NCI-H187 (cell line): ENCODE results near the gene CHSY1.
A peak's percentile ranks its signal among the peaks of the same experiment; 100 is the strongest.
"Not testable (repeated sequence)": the region's sequence is repeated elsewhere in the genome, so short reads cannot be mapped to it uniquely, and the experiment has no call there.

ENCODE experiments used
- DNase-seq, 2 experiments: peaks; one replicate each; lab custom pipeline; 2025; lab: John Stamatoyannopoulos, UW

The CHSY1 gene

DNA sequence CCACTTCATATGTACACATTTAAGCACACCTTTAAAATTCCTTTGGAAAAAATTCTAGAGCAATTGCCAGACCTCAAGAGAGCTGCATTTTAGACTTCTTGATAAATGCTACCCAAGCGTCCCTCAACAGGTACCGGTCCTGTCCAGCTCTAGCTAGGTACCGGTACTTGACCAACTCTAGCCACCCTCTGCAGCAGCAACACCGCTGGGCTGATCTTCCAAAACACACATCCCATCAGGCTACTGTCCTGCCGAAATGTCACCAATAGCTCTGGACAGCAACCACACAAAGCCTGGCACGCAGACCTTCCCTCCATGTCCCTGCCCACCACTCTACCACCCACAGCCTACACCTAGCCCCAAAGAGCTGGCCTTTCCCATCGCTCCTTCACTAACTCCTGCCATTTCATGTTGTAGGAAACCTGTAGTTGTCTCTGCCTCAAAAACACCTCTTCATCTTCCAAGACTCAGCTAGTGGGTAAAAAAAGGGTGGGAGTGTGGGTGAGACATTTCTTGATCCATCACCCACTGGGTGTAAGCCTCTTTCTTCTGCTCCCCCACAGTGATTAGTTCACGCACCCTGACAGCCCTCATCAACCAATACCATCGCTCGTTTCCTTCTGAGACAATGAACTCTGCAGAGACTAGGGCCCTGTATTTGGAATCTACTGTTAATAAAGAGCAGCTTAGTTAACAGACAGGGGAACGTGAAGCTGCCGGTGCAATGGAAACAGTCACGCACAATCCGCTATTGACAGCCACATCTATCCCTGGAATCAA is 6.8 kb downstream of the CHSY1 start:
- no peak for DNase-seq

DNA sequence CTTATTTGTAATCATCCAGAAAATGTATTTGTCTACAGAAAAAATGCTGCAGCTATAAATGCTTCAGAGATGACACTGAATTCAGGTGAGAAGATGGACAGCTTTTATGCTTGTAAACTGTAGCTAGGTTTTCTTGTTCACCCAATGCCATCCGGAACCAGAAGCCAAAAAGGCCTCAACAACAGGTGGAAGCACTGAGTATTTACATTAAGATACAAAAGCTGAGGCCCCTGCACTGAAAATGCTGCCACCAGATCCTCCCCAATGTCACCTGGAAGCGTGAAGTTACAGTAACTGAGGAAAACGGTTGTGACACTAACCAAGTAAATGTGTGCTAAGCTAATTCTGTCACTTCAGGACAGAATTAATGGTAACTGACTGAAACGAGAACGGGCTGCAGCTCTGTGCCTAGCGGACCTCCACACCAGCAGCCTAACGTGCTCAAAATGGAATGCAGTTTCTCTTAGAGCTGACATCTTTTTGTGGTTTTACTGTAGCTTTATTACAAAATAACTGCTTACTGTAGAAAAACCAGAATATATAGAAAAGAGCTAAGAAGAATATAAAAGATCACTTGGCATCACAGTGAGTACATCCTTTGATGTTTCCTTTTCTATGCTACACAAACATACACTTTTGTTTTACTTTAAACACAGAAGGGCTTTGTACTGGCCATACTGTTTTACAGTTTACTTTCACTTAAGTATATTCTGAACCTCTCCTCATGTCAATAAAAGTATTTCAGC is 7.6 kb downstream of the CHSY1 start:
- no peak for DNase-seq

DNA sequence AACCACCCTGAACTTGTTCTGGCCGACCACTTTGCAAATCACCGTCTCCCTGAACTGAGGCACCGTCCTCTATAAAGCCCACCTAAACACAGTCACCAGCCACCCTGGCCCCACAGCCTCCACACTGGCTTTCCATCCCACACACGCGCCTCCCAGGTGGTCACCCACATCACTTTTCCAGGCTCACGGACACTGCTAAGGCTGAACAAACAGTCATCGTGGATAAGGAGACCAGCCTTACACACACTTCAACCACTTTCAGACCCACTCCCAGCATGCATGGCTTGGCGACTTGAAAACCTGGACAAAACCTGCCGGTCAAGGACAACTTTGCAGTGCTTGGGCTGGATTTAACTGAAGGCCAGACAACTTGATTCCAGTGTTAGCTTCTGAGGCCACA is 8.4 kb downstream of the CHSY1 start:
- no peak for DNase-seq

DNA sequence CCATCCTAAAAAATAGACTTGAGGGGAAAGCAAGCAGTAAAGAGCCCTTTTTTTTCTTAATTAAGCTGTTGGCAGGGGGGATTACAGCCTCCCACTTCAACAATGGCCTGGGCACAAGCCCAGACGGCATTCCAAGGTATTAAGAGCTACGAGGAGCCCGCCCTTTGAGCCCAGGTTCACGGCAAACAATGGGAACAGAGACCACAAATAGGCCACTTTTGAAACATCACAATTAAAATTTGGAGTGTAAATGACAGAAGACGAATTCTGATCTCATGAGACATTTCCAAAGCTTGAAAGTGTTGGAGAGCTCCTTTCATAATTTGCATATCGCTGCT is 8.9 kb downstream of the CHSY1 start:
- DNase-seq: no peak

DNA sequence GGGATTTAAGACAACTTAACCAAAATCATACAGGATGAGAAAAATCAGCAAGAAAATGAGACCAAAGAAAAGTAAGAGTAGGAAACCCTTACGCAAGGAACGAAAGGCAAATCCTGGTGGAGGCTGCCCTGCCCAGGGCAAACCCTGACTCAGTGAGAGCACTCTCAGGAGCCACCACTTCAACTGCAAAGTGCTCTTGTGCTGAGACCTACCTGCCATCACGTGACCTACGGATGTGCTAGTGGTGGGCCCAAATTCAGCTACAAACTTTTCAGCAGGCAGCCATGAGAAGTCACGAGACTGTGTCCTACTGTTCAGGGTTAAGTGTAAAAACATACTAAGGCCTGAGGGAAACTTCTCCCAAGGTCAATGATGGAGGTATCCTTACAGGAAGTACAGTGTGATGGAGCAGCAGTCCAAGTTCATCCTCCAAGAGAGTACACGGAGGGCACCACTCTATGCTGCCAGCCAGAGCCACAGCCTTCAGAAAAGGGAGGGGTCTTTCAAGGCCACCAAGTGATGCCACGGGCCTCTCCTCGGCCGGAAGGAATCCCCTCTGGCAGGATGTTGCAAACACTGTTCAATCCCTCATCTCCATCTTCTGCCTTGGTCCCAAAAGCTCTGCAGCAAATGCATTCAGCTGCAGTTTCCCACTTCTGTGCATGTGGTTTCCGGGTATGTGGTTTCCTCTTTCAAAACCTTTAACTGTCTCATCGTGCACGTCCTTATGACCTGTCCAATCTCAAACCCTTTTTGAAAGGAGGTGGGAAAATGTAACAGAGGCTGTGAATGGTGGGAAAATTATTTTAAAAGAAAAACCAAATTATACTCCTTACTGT is 9.5 kb downstream of the CHSY1 start:
- DNase-seq: peak in 1 of 2 experiments; percentile 38

DNA sequence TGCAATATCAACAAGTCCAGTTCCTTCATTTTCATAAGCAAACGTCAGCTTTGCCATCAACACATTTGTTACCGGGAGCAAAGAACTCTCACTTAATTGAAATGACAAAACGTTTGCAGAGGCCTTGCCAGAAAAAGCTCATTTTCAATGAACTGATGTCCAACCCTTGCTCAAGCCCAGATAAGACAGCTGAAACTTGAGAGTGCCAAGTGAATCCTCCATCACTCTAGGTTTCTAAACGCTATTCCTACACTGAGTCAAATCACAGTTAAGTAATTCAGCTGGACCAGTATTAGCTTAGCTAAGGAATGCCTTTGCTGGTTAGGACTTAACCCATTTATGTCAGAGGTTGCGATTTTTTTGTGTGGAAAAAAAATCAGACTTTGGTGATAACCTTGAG is 11.5 kb downstream of the CHSY1 start:
- DNase-seq: no peak

DNA sequence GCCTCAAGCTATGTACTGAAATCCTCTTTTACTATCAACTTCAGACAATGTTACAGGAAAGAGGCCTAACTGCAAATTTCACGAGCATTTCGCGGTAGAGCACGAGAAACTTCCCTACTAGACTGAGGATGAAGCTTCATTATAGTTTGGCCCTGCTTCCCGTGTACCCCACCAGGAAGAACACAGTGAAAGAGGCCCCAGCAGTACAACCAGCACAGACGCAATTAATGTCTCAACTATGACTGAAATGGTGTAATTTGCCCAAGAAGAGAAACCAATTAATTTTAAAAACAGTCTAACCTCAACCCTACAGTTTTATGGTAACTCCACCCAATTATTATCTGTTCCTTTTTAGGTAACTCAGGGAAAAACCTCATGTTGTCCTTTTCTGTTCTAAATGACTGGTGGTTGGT is 12.1 kb downstream of the CHSY1 start:
- no peak for DNase-seq

DNA sequence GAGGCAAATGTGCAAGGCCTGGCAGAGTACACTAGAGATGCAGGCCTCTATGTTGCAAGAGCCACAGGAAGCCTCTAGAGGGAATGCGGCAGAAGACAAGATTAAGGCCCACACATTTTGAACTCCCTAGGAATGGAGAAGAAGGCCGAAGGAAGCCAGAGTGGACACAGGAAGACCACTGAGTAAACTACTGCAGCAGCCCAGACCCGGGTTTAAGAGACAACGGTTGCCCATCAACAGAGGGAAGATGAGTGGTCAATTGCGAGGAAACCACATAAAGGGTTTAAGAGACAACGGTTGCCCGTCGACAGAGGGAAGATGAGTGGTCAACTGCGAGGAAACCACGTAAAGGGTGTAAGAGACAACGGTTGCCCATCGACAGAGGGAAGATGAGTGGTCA is 14.6 kb downstream of the CHSY1 start:
- DNase-seq: no peak

DNA sequence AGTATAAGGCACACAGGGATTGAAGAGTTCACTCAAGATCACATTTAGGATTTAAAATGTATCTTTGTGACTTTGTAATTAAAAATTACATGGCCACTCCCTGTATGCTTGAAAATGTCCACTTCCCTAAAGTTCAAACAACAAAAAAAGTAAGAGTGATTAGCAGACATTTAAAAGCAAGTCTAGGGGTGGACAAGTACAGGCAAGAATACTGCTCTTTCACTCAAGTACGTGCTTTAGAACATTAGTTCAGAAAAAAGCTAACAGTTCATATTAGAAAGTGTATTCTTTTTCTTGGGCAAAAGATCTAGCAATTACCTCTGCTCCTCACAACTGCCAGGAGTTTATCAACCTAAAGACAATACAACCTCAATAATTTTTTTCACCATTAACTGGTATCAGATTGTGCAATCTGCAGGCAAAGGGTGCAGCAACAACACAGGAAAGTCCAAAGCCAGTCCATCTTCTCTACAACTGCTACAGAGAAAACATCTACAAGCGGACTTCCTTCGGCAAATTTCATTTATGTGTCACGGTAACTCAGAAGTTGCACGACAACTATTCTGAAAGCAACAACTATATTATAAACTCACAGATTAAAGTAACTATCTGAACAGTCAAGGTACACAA is 18.1 kb downstream of the CHSY1 start:
- no peak for DNase-seq

DNA sequence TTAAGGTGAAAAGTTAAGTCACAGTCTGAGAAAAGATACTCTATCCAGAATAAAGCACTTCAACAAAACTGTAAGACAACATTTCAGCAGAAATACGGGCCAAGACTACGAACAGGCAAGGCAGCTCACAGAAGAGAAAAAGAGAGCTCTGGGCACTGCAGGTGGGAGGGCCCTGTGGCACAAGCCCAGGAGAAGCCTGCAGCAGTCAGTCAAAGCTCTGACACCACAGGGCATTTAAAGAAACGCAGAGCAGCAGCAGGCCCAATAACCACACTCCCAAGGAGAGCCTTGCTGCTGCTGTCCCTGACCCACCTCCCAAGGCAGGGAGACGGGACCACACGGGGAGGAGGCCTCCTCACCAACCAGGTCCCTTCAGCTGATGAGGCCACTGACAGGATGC is 19.2 kb downstream of the CHSY1 start:
- no peak for DNase-seq

DNA sequence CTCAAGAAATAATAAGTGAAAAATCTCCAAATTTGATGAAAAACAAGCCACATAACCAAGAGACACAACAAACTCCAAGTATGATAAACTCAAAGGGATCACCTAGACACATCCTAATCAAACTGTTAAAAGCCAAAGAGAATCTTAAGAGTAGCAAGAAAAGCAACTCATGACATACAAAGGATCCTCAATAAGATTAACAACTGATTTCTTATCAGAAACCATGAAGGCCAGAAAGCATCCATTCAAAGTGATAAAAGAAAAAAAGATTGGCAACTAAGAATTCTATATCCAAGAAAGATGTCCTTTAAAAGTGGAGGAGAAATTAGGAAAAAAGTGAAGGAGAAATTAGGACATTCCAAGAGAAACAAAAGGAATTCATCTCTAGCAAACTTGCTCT is 23.5 kb downstream of the CHSY1 start:
- DNase-seq: no peak

DNA sequence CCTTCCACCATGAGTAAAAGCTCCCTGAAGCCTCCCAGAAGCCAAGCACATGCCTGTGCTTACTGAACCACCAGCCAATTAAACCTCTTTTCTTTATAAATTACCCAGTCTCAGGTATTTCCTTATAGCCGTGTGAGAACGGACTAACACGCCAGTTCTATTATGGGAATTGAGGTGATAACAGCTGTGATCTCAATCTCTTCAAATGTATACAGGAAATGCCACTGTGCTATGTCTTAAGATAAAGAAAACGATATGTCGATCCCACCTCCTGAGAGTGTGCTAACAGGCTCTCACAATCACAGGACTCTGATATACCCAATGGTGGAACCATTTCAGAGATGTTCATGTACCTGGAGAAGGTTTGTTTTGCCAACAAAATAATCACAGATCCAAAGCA is 26.2 kb downstream of the CHSY1 start:
- no peak for DNase-seq

DNA sequence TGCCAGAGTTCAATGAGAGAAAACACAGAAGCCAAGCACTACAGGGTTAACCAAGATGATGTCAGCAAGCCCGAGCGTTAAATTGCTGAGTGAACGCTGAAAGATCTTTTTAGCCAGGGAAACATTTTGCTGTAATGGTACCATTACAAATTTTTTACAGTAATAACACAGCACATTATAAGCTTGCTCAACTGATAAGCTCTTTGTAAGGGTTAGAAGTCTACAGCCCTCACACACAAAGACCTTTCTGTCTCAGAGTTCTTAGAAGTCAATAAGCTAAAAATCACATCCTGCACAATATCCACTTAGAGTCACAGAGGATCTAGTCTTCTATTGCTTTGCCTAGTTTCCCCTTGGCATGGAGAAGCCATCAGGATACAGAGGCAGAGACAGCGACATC is 29.9 kb downstream of the CHSY1 start:
- no peak for DNase-seq

DNA sequence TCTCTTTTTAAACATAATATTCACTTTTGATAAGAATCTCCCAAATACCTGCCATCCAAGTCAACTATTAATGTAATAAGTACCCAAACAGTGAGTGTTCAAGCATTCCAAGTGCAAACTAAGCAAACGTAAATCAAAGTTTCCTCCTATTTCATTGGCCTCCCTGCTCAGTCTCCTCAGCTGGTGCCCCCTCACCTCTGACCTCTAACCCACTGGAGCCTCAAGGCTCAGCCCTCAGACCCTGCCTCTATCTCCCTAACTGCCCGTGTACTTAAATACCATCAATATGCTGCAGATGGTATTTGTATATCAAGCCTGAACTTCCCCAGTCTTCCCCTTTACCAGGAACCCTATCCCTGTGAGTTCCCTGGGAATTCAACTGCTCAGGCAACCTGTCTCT is 31.8 kb downstream of the CHSY1 start:
- DNase-seq: no peak

DNA sequence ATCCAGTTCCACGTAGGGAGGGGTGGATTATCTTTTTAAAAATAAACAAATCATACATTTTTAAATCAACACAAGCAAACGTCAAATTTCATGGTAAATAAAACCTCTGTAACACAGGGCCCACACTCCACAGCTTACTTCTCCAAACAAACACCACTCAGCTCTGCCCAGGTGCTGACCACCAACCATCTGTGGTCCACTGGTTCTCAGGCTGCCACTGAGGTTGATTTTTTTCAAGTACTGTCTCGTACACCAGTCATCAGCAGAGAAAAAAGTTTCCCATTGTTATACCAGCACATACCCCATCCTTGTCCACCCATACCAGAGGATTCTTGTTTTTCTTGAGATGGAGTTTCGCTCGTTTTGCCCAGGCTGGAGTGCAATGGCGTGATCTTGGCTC is 32.4 kb downstream of the CHSY1 start:
- no peak for DNase-seq

DNA sequence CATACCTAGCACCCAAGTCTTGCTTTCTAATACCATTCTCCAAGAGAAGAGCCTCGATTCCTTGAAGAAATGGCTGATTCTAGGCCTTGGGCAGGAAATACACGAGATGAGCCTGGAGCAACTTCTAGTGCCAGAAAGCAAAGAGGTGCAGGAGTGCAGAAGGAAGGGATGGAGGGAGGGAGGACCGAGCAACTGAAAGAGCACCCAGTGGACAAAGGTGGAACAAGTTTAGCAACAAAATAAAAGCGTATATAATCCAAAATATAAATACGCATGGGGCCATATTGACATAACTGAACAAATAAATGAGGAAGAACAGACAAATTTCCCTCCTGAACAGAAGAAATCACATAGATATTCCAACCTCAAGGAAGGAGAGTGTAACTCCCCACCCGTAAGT is 34.4 kb downstream of the CHSY1 start:
- DNase-seq: no peak

DNA sequence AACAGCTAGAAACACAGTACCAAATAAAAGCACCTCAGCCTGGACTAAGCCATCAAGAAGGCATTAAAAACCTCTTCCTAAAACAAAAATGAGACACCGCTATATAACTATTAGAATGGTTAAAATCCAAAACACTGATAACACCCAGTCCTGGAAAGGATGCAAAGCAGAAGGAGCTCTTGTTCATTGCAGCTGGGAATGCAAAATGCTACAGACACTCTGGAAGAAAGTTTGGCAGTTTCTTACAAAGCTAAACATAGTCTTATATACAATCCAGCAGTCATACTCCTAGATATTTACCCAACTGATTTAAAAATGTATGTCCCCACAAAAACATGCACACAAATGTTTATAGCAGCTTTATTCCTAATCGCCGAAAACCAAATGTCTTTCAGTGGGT is 35.7 kb downstream of the CHSY1 start:
- no peak for DNase-seq

DNA sequence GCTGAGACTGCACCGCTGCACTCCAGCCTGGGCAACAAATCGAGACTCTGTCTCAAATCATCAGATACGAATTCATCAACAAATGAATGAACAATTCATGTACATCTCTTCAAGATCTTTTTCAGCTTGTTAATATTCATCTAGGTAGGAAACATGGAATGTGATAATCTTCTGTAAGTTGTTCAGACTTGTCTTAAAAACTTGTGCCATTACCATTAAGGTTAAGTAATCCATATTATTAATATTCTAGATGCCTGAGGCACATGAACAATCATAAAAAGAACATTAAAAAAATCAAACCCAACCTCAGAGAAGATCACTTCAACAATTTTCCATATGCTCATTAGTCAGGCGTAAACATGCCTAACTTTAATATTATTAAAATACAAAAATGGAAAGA is 36.2 kb downstream of the CHSY1 start:
- no peak for DNase-seq

DNA sequence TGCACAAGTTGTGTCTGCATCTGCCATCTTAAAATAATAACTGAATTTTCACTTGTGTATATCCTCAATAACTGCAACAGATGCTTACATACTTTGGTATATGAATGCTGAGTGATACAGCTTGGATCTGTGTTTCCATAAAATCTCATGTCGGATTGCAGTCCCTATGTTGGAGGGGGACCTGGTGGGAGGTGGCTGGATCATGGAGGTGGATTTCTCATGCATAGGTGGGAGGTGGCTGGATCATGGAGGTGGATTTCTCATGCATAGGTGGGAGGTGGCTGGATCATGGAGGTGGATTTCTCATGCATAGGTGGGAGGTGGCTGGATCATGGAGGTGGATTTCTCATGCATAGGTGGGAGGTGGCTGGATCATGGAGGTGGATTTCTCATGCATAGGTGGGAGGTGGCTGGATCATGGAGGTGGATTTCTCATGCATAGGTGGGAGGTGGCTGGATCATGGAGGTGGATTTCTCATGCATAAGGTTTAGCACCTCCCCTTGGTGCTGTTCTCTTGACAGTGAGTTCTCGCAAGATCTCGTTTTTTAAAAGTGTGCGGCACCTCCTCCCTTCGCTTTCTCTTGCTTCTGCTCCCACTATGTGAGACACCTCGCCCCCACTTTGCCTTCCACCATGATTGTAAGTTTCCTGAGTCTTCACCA is 37.3 kb downstream of the CHSY1 start:
- not testable (repeated sequence) for DNase-seq

DNA sequence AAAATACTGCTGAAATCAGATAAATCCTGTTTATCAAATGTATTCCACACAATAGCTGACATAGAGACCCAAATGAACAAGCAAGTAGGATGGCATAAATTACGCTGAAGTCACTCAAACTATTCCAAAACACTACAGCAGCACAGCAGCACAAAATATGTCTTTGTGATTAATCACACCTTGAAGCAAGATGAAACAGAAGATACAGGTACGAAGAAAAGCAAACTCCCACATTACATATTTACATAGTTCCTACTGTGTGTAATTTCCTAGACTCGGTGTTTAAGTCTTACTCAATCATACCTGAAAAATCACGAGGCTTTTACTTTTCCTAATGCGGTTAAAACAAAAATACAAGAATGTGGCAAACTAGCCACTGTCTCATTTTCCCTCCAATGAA is 38.3 kb downstream of the CHSY1 start:
- DNase-seq: no peak

DNA sequence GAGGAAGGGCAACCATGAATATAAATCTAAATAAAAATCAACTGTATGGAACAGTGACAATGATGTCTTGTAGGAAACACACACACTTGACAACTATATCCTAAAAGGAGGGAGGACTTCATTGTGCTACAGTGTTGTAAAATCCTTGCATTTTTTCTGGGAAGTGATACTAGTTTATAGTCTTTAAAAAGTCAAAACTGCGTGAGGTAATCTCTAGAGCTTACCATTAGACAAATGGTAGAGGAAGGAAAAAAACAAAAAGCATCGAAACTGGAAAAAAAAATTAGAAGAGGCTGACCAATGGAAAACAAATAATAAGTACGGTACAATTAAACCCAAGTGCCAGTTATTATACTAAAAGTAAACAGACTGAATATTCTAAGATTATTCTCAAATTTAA is 38.7 kb downstream of the CHSY1 start:
- DNase-seq: no peak

DNA sequence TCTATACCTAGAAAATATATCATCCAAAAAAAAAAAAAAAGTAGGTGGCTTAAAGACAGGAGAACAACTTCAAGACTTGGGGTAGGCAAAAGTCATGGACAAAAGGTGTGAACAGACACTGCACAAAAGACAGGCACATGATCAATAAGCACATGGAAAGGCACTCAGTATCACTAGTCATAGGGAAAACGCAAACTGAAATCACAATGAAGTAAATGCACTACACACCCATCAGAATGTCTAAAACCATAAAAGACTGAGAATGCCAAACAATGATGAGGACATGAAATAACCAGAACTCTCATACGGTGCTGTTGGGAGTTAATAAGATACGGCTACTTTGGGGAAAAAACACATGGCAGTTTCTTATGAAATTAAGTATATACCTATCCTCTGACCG is 40.0 kb downstream of the CHSY1 start:
- no peak for DNase-seq
